Measurements from ENCODE around the gene RAB2B. TPM values are rescaled to one million over a fixed set of nuclear protein-coding genes. Genes with fewer than 3 reads are reported as not detected.

The RAB2B gene
- total RNA-seq, 1 experiment from 2014 or later, result 26.8 TPM

- H3K9me3 ChIP-seq (ENCODE audit: low read length), result no peaks in the 10 kb centered on the region
- peaks cover 8% of the 10 kb centered on the region; the same call in 1 of the 2 replicates for H3K36me3 ChIP-seq (ENCODE audit: low read depth, low read length)
- no TSS peak for BruUV-seq (replicated peaks)
- H2AFZ ChIP-seq (ENCODE audit: low read length), result peak overlapping the region; percentile 73
- peak overlapping the region; percentile 95 for H3K4me2 ChIP-seq (ENCODE audit: low read length)
- H3F3A ChIP-seq (ENCODE audit: low read length, unreplicated experiment), result no peaks in the 10 kb centered on the region
- H3K4me1 ChIP-seq (ENCODE audit: insufficient read depth, low read length), result peaks cover 15% of the 10 kb centered on the region
- 0 out of 2 replicates have a peak, but pooled peaks cover 3% of the 10 kb centered on the region for H4K20me1 ChIP-seq (ENCODE audit: low read length)
- DNase-seq, result no peak
- intact Hi-C loops (cut with micrococcal nuclease), result loop anchor here (1.0 kb wide), 2 partner anchors 20 to 40 kb away; partner anchors contain the start of genes CHD8 and RAB2B
- peaks cover 92% of the 10 kb centered on the region for H3K79me2 ChIP-seq (ENCODE audit: low read length)
- H3K27me3 ChIP-seq (ENCODE audit: low read length), result no peaks in the 10 kb centered on the region
- ChIA-PET CTCF (interaction anchor here (1.1 to 1.2 kb wide), 2 partner anchors 19 to 41 kb away, joined by 4 to 17 read pairs; partner anchors contain the start of genes CHD8 and TOX4), POLR2A (ENCODE audit: unreplicated experiment) (interaction anchor here (0.6 to 1.2 kb wide), 4 partner anchors 14 to 98 kb away, joined by 4 to 16 read pairs (median 7); partner anchors contain the start of gene CHD8)
- H3K27ac ChIP-seq (ENCODE audit: low read length), result no peak overlapping the region
- peak; percentile 21; the same call in 1 of the 2 replicates for ATAC-seq
- TF ChIP-seq CTCF (conservative IDR thresholded peaks at IDR 0.05; ENCODE audit: low read depth, low read length), result no peak
- TF ChIP-seq EZH2 (IDR thresholded peaks at IDR 0.05; ENCODE audit: low read length, unreplicated experiment), result no peak
- no peak for TF ChIP-seq EZH2phosphoT487 (IDR thresholded peaks at IDR 0.05; ENCODE audit: borderline replicate concordance, low read length)
- H3K9ac ChIP-seq (ENCODE audit: low read length), result peak overlapping the region; percentile 85
- no peaks in the 10 kb centered on the region for H3K9me2 ChIP-seq (replicated peaks; ENCODE audit: low read length)
- H3K4me3 ChIP-seq (ENCODE audit: low read length), result peak overlapping the region; percentile 85
These were observed 40.1 kb downstream of the RAB2B start for GRCh38 chr14:21436567-21437062.

GRCh38 chr14:21431126-21431525 lies 45.6 kb downstream of the RAB2B start:
- Histone ChIP-seq H3K4me1 (ENCODE audit: insufficient read depth, low read length) (peaks cover 3% of the 10 kb centered on the region; the same call in 1 of the 2 replicates), H3K4me2 (ENCODE audit: low read length) (no peak overlapping the region), H3K9me3 (ENCODE audit: low read length) (no peaks in the 10 kb centered on the region), H3K27me3 (ENCODE audit: low read length) (no peaks in the 10 kb centered on the region), H2AFZ (ENCODE audit: low read length) (no peak overlapping the region), H3K36me3 (ENCODE audit: low read depth, low read length) (peaks cover 56% of the 10 kb centered on the region), H3K9ac (ENCODE audit: low read length) (no peak overlapping the region), H3K79me2 (ENCODE audit: low read length) (peaks cover 63% of the 10 kb centered on the region), H3K9me2 (replicated peaks; ENCODE audit: low read length) (no peaks in the 10 kb centered on the region), H3K4me3 (ENCODE audit: low read length) (no peak overlapping the region), H3K27ac (ENCODE audit: low read length) (no peak overlapping the region), H3F3A (ENCODE audit: low read length, unreplicated experiment) (no peaks in the 10 kb centered on the region), H4K20me1 (ENCODE audit: low read length) (0 out of 2 replicates have a peak, but pooled peaks cover 3% of the 10 kb centered on the region)
- POLR2A ChIA-PET (ENCODE audit: unreplicated experiment), result no interaction called here
- ATAC-seq, result no peak
- TF ChIP-seq EZH2phosphoT487 (IDR thresholded peaks at IDR 0.05; ENCODE audit: borderline replicate concordance, low read length), result no peak
- intact Hi-C loops (cut with micrococcal nuclease), result no loop called here
- no peak for DNase-seq
- BruUV-seq (replicated peaks), result no TSS peak
- CTCF ChIA-PET, result no interaction called here

- intact Hi-C loops (cut with micrococcal nuclease), result no loop called here
- DNase-seq, result peak; percentile 6
- H2AFZ ChIP-seq (ENCODE audit: low read length), result no peak overlapping the region
- no peak overlapping the region for H3K4me3 ChIP-seq (ENCODE audit: low read length)
- H3K4me2 ChIP-seq (ENCODE audit: low read length), result no peak overlapping the region
- ChIA-PET POLR2A (ENCODE audit: unreplicated experiment) (no interaction called here), CTCF (no interaction called here)
- no peaks in the 10 kb centered on the region for H3K27me3 ChIP-seq (ENCODE audit: low read length)
- no peak overlapping the region for H3K9ac ChIP-seq (ENCODE audit: low read length)
- no peaks in the 10 kb centered on the region for H3K4me1 ChIP-seq (ENCODE audit: insufficient read depth, low read length)
- H3K9me3 ChIP-seq (ENCODE audit: low read length), result no peaks in the 10 kb centered on the region
- peaks cover 66% of the 10 kb centered on the region for H3K36me3 ChIP-seq (ENCODE audit: low read depth, low read length)
- no TSS peak for BruUV-seq (replicated peaks)
- H4K20me1 ChIP-seq (ENCODE audit: low read length), result no peaks in the 10 kb centered on the region
- H3K9me2 ChIP-seq (replicated peaks; ENCODE audit: low read length), result no peaks in the 10 kb centered on the region
- no peaks in the 10 kb centered on the region for H3F3A ChIP-seq (ENCODE audit: low read length, unreplicated experiment)
- no peak overlapping the region for H3K27ac ChIP-seq (ENCODE audit: low read length)
- ATAC-seq, result no peak
- TF ChIP-seq EZH2 (IDR thresholded peaks at IDR 0.05; ENCODE audit: low read length, unreplicated experiment), result no peak
- no peak for TF ChIP-seq EZH2phosphoT487 (IDR thresholded peaks at IDR 0.05; ENCODE audit: borderline replicate concordance, low read length)
- TF ChIP-seq CTCF (conservative IDR thresholded peaks at IDR 0.05; ENCODE audit: low read depth, low read length), result no peak
- H3K79me2 ChIP-seq (ENCODE audit: low read length), result peaks cover 42% of the 10 kb centered on the region
These were observed 47.8 kb downstream of the RAB2B start for GRCh38 chr14:21428930-21429329.

Measured in PC-3 (cell line).